ENCODE results near the gene C22orf31.

DNA sequence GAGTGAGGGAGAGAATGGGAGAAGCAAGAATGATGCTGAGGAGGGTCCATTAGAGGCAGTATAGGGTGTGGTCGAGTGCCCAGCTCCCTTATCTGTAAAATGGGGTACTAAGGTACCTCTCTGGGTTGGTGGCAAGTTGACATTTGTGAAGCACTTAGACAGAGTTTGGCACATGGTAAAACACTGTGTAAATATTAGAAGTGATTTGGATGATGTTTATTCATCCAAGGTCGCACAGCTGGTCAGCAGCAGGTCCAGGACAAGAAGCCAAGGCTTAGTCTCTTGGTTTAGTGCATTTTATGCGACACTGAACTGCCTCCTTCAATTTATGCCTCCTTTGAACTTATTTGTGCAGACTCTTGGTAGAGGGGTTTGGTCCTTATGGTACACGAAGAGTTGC lies 30.6 kb upstream of the C22orf31 start:
- TF ChIP-seq CTCF (conservative IDR thresholded peaks at IDR 0.05; ENCODE audit: low read depth in 2 of 2) = no peak
- TF ChIP-seq POLR2AphosphoS5 (IDR thresholded peaks at IDR 0.05; ENCODE audit: low read depth) = no peak
- TF ChIP-seq NANOG (IDR thresholded peaks at IDR 0.05; ENCODE audit: borderline replicate concordance) = no peak
- TF ChIP-seq, protein P1, sequence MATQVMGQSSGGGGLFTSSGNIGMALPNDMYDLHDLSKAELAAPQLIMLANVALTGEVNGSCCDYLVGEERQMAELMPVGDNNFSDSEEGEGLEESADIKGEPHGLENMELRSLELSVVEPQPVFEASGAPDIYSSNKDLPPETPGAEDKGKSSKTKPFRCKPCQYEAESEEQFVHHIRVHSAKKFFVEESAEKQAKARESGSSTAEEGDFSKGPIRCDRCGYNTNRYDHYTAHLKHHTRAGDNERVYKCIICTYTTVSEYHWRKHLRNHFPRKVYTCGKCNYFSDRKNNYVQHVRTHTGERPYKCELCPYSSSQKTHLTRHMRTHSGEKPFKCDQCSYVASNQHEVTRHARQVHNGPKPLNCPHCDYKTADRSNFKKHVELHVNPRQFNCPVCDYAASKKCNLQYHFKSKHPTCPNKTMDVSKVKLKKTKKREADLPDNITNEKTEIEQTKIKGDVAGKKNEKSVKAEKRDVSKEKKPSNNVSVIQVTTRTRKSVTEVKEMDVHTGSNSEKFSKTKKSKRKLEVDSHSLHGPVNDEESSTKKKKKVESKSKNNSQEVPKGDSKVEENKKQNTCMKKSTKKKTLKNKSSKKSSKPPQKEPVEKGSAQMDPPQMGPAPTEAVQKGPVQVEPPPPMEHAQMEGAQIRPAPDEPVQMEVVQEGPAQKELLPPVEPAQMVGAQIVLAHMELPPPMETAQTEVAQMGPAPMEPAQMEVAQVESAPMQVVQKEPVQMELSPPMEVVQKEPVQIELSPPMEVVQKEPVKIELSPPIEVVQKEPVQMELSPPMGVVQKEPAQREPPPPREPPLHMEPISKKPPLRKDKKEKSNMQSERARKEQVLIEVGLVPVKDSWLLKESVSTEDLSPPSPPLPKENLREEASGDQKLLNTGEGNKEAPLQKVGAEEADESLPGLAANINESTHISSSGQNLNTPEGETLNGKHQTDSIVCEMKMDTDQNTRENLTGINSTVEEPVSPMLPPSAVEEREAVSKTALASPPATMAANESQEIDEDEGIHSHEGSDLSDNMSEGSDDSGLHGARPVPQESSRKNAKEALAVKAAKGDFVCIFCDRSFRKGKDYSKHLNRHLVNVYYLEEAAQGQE (IDR thresholded peaks at IDR 0.05; ENCODE audit: unreplicated experiment) = no peak
- TF ChIP-seq EZH2phosphoT487 (IDR thresholded peaks at IDR 0.05; ENCODE audit: unreplicated experiment) = no peak
- no peak for TF ChIP-seq CREB1 (CRISPR knock-in tag; IDR thresholded peaks at IDR 0.05; ENCODE audit: low read depth)
- TF ChIP-seq JUNB (IDR thresholded peaks at IDR 0.05; ENCODE audit: unreplicated experiment) = no peak
